Panc1 (cell line): ENCODE results near the gene NTRK3. TPM values are rescaled to one million over a fixed set of nuclear protein-coding genes. Genes with fewer than 3 reads are reported as not detected.

Source experiments
- ATAC-seq: fragments of 200-7000 bp; cut with Tn5 transposase; 2 replicates; pipeline ENCODE4 v1.9.1; 2020; ENCODE audit warnings: mild to moderate bottlenecking, moderate library complexity
- BruUV-seq: library from RNA; stranded (reverse); fragments of 400-500 nt; replicated peaks from 2 replicates; lab custom pipeline; 2021; lab: Mats Ljungman, UMichigan
- CTCF ChIA-PET: fragments of 300-600 bp; sonication (Branson Sonifier 250); formaldehyde crosslinking; loops from one replicate; lab custom pipeline; 2022; ENCODE audit warnings: antibody characterized with exemption; lab: Charles Lee
- POLR2A ChIA-PET: fragments of 300-600 bp; sonication (Branson Sonifier 250); formaldehyde crosslinking; loops from one replicate; lab custom pipeline; 2022; ENCODE audit warnings: antibody characterized with exemption; lab: Charles Lee
- DNase-seq: peaks from one replicate; pipeline ENCODE4 v3.0.0-alpha.2; 2010; ENCODE audit warnings: low read depth, low spot score
- H3K27ac ChIP-seq: 2 replicates; pipeline ENCODE4 v1.5.1; 2011; ENCODE audit warnings: mild to moderate bottlenecking, low read length, inconsistent platforms
- H3K27me3 ChIP-seq: fragments of 200-500 bp; sonication (Bioruptor generic); 2 replicates; pipeline ENCODE4 v1.6.0; 2014; ENCODE audit warnings: low read length, inconsistent platforms; ENCODE audit not compliant: control insufficient read depth, insufficient read depth
- H3K36me3 ChIP-seq: fragments of 200-500 bp; sonication (Bioruptor generic); 2 replicates; pipeline ENCODE4 v1.5.1; 2014; ENCODE audit warnings: inconsistent platforms, mild to moderate bottlenecking, low read length, moderate library complexity; ENCODE audit not compliant: control insufficient read depth, insufficient read depth
- H3K4me1 ChIP-seq: 2 replicates; pipeline ENCODE4 v1.5.1; 2011; ENCODE audit warnings: inconsistent platforms, mild to moderate bottlenecking, low read length, moderate library complexity; ENCODE audit not compliant: control insufficient read depth, insufficient read depth
- H3K4me3 ChIP-seq, 2 experiments: 2 replicates each; pipeline ENCODE4 v1.5.1; 2011 to 2012; ENCODE audit warnings: low read depth in 2 of 2, low read length in 2 of 2, mild to moderate bottlenecking in 2 of 2, inconsistent platforms in 1 of 2, moderate library complexity in 1 of 2
- H3K9me3 ChIP-seq: fragments of 200-500 bp; sonication (Bioruptor generic); 2 replicates; pipeline ENCODE4 v1.5.1; 2014; ENCODE audit warnings: low read depth, mild to moderate bottlenecking, inconsistent platforms, low read length, moderate library complexity; ENCODE audit not compliant: control insufficient read depth, insufficient read depth
- TCF7L2 ChIP-seq: IDR thresholded peaks from 2 replicates; pipeline ENCODE4 v1.6.1; 2011; ENCODE audit warnings: mild to moderate bottlenecking, low read depth, low read length, inconsistent platforms
- in situ Hi-C: cut with HindIII; loops from 2 replicates; pipeline ENCODE4 v1.10.0; 2016; ENCODE audit warnings: low sequenced_read_pairs, low pct_unique_long_range_greater_than_20kb
- intact Hi-C: fragments of 100-400 bp; cut with micrococcal nuclease; formaldehyde crosslinking; loops from one replicate; pipeline ENCODE4 v1.10.0; 2022; ENCODE audit not compliant: unreplicated experiment
- total RNA-seq: library from RNA; stranded (reverse); gene quantifications from one replicate; pipeline ENCODE4 v1.2.1, GENCODE V29; 2021; ENCODE audit not compliant: unreplicated experiment
- TF ChIP-seq, protein P1 (sequence below), 2 experiments: IDR thresholded peaks; 2 replicates each; pipeline ENCODE4 v1.6.1; 2011 to 2012; ENCODE audit warnings: low read depth in 2 of 2, control low read depth in 1 of 2, low read length in 1 of 2, mild to moderate bottlenecking in 1 of 2, moderate library complexity in 1 of 2; ENCODE audit not compliant: insufficient read depth in 1 of 2
- TF ChIP-seq, protein P2 (sequence below): fragments of 450-650 bp; IDR thresholded peaks from 2 replicates; pipeline ENCODE4 v1.5.1; 2017; ENCODE audit warnings: mild to moderate bottlenecking

NTRK3 gene
- total RNA-seq, 1 experiment from 2014 or later, result not detected

DNA sequence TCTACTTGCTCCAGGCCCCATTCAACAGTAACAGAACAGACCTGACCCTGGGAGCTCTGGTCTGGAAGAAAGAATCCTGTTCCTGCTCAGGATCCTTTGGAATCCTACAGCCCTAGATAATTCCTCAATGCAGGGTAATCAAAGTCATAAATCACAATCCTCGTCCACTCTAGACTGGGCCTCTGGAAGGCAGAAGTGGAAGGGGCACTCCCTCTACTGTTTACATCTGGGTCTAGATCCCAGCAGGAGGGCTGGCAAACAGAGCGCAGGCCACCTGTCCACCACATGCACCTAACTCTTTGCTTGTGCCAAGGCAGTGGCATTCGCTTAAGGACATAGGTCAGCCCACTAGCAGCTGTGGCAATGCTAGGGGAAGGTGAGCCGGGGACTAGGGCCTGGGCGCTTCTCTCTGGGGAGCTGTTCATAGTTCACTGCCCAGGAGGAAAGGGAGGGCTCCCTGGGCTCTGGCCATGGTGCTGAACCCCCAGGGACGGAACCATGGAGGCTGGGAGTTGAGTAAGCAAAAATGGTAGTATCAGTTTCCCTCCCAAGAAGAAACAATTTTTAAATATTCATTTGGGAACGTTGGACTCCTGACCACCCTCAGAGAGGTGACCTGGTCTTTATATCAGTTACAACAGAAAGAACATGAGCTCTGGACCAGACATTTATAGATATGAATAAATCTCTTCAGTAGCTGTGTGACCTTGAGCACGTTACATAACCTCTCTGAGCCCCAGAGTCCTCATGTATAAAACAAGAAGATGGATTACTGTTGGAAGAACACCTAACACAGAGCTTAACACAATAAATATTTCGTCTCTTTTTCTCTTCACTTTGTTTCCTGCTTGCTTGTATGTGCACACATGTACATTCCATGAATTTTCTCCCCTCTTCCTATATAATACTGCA is 90.2 kb downstream of the NTRK3 start:
- H3K36me3 ChIP-seq, result no peaks in the 10 kb centered on the region
- BruUV-seq, result no TSS peak
- in situ Hi-C loops, result no loop called here
- ATAC-seq (no peak), DNase-seq (no peak)
- TF ChIP-seq, protein P1, sequence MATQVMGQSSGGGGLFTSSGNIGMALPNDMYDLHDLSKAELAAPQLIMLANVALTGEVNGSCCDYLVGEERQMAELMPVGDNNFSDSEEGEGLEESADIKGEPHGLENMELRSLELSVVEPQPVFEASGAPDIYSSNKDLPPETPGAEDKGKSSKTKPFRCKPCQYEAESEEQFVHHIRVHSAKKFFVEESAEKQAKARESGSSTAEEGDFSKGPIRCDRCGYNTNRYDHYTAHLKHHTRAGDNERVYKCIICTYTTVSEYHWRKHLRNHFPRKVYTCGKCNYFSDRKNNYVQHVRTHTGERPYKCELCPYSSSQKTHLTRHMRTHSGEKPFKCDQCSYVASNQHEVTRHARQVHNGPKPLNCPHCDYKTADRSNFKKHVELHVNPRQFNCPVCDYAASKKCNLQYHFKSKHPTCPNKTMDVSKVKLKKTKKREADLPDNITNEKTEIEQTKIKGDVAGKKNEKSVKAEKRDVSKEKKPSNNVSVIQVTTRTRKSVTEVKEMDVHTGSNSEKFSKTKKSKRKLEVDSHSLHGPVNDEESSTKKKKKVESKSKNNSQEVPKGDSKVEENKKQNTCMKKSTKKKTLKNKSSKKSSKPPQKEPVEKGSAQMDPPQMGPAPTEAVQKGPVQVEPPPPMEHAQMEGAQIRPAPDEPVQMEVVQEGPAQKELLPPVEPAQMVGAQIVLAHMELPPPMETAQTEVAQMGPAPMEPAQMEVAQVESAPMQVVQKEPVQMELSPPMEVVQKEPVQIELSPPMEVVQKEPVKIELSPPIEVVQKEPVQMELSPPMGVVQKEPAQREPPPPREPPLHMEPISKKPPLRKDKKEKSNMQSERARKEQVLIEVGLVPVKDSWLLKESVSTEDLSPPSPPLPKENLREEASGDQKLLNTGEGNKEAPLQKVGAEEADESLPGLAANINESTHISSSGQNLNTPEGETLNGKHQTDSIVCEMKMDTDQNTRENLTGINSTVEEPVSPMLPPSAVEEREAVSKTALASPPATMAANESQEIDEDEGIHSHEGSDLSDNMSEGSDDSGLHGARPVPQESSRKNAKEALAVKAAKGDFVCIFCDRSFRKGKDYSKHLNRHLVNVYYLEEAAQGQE (IDR thresholded peaks at IDR 0.05; ENCODE audit: insufficient read depth in 1 of 2, low read depth in 2 of 2, low read length in 1 of 2), result peak; percentile 80 to 85
- TF ChIP-seq, protein P2, sequence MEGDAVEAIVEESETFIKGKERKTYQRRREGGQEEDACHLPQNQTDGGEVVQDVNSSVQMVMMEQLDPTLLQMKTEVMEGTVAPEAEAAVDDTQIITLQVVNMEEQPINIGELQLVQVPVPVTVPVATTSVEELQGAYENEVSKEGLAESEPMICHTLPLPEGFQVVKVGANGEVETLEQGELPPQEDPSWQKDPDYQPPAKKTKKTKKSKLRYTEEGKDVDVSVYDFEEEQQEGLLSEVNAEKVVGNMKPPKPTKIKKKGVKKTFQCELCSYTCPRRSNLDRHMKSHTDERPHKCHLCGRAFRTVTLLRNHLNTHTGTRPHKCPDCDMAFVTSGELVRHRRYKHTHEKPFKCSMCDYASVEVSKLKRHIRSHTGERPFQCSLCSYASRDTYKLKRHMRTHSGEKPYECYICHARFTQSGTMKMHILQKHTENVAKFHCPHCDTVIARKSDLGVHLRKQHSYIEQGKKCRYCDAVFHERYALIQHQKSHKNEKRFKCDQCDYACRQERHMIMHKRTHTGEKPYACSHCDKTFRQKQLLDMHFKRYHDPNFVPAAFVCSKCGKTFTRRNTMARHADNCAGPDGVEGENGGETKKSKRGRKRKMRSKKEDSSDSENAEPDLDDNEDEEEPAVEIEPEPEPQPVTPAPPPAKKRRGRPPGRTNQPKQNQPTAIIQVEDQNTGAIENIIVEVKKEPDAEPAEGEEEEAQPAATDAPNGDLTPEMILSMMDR, result no peak
- TF ChIP-seq TCF7L2, result no peak
- no peak overlapping the region for H3K27ac ChIP-seq
- ChIA-PET CTCF (no interaction called here), POLR2A (no interaction called here)
- H3K4me1 ChIP-seq, result no peaks in the 10 kb centered on the region
- no peaks in the 10 kb centered on the region for H3K9me3 ChIP-seq
- intact Hi-C loops, result no loop called here
- H3K4me3 ChIP-seq, result no peak overlapping the region
- peaks cover 2% of the 10 kb centered on the region; the same call in 1 of the 2 replicates for H3K27me3 ChIP-seq

DNA sequence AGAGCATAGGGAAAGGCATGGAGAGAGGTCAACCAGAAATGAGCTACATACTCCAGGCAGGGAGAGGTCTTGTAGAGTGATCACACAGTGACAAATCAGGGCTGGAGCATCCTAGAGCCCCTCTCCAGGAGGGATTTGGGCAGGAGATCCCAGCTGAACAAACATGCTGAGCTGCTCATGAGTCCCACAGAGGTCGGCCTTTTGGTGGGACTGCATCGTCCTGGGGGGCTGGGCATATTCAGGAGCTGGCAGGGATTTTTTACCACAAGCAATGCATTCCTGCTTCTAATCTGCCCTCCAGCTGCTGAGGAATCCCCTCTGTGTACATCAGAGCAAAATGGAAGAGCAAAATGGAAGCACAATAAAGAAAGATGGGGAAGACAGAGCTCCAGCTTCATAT is 94.9 kb downstream of the NTRK3 start:
- TF ChIP-seq, protein P2, result no peak
- Histone ChIP-seq H3K27ac (no peak overlapping the region), H3K4me3 (no peak overlapping the region), H3K9me3 (no peaks in the 10 kb centered on the region), H3K27me3 (peaks cover 2% of the 10 kb centered on the region; the same call in 1 of the 2 replicates), H3K36me3 (no peaks in the 10 kb centered on the region), H3K4me1 (no peaks in the 10 kb centered on the region)
- DNase-seq (no peak), ATAC-seq (no peak)
- no TSS peak for BruUV-seq
- POLR2A ChIA-PET, result no interaction called here
- CTCF ChIA-PET, result no interaction called here
- intact Hi-C loops (no loop called here), in situ Hi-C loops (no loop called here)
